ENCODE data around the gene TTYH3. TPM values are rescaled to one million over a fixed set of nuclear protein-coding genes. Genes with fewer than 3 reads are reported as not detected.

Gene TTYH3
- total and polyA plus RNA-seq, 2 of the 8 experiments (the other 6 are each of a cell fraction or from before 2014, with no cell fraction given): 66.2 to 169 TPM

DNA sequence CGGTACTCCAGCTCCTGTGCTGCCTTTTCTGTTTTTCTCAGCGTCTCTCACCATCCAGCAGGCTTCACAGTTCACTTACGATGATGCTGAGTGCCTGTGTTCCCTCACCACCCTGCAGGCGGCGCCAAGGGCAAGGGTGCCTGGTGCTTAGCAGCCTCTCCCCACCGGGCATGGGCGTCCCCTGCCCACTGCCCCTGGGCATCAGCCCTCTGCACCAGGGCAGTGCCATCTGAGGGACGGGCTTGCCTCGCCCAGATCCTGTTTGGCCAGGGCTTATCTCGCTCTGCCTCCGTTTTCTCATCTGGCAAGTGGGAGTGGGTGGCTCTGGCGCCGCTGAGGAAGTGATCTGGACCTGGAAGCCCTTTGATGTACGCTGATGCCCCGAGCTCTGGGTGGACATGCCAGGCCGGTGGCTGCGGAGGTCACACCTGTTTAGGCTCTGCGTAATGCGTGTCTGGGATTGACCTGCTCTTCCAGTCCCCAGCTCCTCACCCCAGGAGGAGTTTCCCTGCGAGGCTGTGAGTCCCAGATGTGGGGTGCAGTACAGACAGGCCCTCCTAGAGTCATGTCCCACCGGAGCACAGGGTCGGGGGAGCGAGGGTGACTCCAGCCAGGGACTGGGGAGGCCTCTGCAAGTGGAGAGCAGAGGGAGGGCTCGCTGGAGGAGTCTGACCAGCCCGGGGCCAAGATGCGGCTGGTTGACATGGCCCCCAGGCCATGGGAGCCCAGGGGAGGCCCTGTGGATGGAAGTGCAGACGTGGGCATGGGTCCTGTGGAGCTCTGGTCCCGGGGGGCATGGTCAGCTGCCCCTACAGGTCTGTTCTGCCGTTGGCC is 11.8 kb downstream of the TTYH3 start:
- Histone ChIP-seq H3K4me2 (ENCODE audit: insufficient read depth in 1 of 2, low read depth in 2 of 2, low read length in 2 of 2) (no peak overlapping the region), H3K4ac (replicated peaks; ENCODE audit: insufficient read length, low read depth, low read length) (peak overlapping the region; percentile 69), H2BK5ac (ENCODE audit: low read depth, low read length) (peak overlapping the region; percentile 90; the same call in 1 of the 2 replicates), H3K56ac (replicated peaks; ENCODE audit: insufficient read length, low read depth, low read length) (no peak overlapping the region), H2BK12ac (ENCODE audit: low read depth, low read length) (no peak overlapping the region), H4K20me1 (replicated peaks in 1 of 2; ENCODE audit: control insufficient read depth in 1 of 2, insufficient read depth in 2 of 2, low read length in 2 of 2) (peaks cover 21 to 47% of the 10 kb centered on the region in 2 experiments), H2BK120ac (replicated peaks; ENCODE audit: low read depth, low read length) (no peak overlapping the region), H4K5ac (ENCODE audit: insufficient read length, low read depth, low read length) (no peak overlapping the region), H4K8ac (ENCODE audit: extremely low read depth, insufficient read depth, low read length) (no peak overlapping the region), H3K79me1 (ENCODE audit: low read depth, low read length) (peaks cover 29% of the 10 kb centered on the region), H4K91ac (replicated peaks; ENCODE audit: insufficient read length, low read length) (peak overlapping the region; percentile 85), H3K27ac (ENCODE audit: low read depth, low read length) (no peak overlapping the region), H3K23ac (ENCODE audit: insufficient read length) (no peak overlapping the region), H2AFZ (ENCODE audit: low read length) (no peak overlapping the region), H3K18ac (ENCODE audit: extremely low read depth, low read length) (no peak overlapping the region), H2BK15ac (ENCODE audit: low read length) (peak overlapping the region; percentile 61; the same call in 1 of the 2 replicates), H3K79me2 (ENCODE audit: control insufficient read depth in 1 of 2, insufficient read depth in 2 of 2, low read length in 2 of 2) (peaks cover 0 to 47% of the 10 kb centered on the region in 2 experiments; a peak in 2 of 4 replicates), H3K36me3 (ENCODE audit: control insufficient read depth in 2 of 4, insufficient read depth in 4 of 4, low read length in 3 of 4) (peaks cover 0 to 17% (median 7%) of the 10 kb centered on the region in 4 experiments; a peak in 5 of 8 replicates), H3K27me3 (replicated peaks in 1 of 4; ENCODE audit: control insufficient read depth in 3 of 4, extremely low read depth in 1 of 4, insufficient read depth in 3 of 4, low read length in 3 of 4) (no peaks in the 10 kb centered on the region), H3K23me2 (ENCODE audit: low read depth, low read length) (no peaks in the 10 kb centered on the region; the same call in 1 of the 2 replicates), H2AK5ac (ENCODE audit: low read depth, low read length) (no peak overlapping the region), H3K9ac (replicated peaks in 1 of 4; ENCODE audit: extremely low read depth in 1 of 4, low read depth in 3 of 4, low read length in 3 of 4) (no peak overlapping the region), H3K9me3 (ENCODE audit: insufficient read depth in 2 of 2, low read depth in 1 of 2, low read length in 1 of 2) (no peaks in the 10 kb centered on the region), H3K4me1 (replicated peaks in 1 of 4; ENCODE audit: control insufficient read depth in 3 of 4, insufficient read depth in 4 of 4, low read length in 3 of 4) (peaks cover 3 to 46% (median 39%) of the 10 kb centered on the region in 4 experiments), H3K4me3 (ENCODE audit: extremely low read depth in 1 of 4, insufficient read depth in 2 of 4, low read depth in 3 of 4, low read length in 4 of 4) (no peak overlapping the region), H2BK20ac (ENCODE audit: low read length) (no peak overlapping the region), H3K14ac (ENCODE audit: insufficient read length) (no peak overlapping the region)
- FAIRE-seq (no peak), DNase-seq (ENCODE audit: low read depth in 1 of 2, low spot score in 2 of 2) (no peak)
- 94% methylated on average over 29 of the region's 29 CpGs; no CpG with 5 or more reads in 1 of the 2 experiments for WGBS, 2 experiments (ENCODE audit: extremely low coverage in 1 of 2, insufficient coverage in 1 of 2, insufficient read length in 1 of 2, insufficient replicate concordance in 2 of 2, low coverage in 1 of 2, low lambda C conversion rate in 2 of 2, missing lambda C conversion rate in 1 of 2)
- ChIA-PET POLR2A (ENCODE audit: partially characterized antibody) (interaction anchor here (0.6 to 6.8 kb wide), 10 partner anchors 8 to 119 kb away, joined by 3 to 52 read pairs (median 4); partner anchors contain the start of genes IQCE and TTYH3), CTCF (ENCODE audit: partially characterized antibody) (interaction anchor here (0.7 to 4.6 kb wide), 26 partner anchors 10 to 527 kb away, joined by 3 to 29 read pairs (median 4); no protein-coding TSS in a partner anchor)
- TF ChIP-seq TCF12 (IDR thresholded peaks at IDR 0.05; ENCODE audit: low read depth, low read length) (no peak), RAD21 (IDR thresholded peaks at IDR 0.05 in 1 of 2, conservative IDR thresholded peaks at IDR 0.05 in 1 of 2; ENCODE audit: low read depth in 2 of 2, low read length in 2 of 2) (peak; percentile 30 to 57; a peak in 3 of 4 replicates)
- TF ChIP-seq, protein P1, sequence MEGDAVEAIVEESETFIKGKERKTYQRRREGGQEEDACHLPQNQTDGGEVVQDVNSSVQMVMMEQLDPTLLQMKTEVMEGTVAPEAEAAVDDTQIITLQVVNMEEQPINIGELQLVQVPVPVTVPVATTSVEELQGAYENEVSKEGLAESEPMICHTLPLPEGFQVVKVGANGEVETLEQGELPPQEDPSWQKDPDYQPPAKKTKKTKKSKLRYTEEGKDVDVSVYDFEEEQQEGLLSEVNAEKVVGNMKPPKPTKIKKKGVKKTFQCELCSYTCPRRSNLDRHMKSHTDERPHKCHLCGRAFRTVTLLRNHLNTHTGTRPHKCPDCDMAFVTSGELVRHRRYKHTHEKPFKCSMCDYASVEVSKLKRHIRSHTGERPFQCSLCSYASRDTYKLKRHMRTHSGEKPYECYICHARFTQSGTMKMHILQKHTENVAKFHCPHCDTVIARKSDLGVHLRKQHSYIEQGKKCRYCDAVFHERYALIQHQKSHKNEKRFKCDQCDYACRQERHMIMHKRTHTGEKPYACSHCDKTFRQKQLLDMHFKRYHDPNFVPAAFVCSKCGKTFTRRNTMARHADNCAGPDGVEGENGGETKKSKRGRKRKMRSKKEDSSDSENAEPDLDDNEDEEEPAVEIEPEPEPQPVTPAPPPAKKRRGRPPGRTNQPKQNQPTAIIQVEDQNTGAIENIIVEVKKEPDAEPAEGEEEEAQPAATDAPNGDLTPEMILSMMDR (IDR thresholded peaks at IDR 0.05; ENCODE audit: control extremely low read depth in 1 of 3, insufficient read depth in 1 of 3, low read depth in 1 of 3, low read length in 3 of 3): peak in 2 of 3 experiments; percentile 47 to 67; a peak in 3 of 4 replicates

Data from H1 (cell line).